Hindlimb muscle (tissue), 1 donor: ENCODE measurements around the gene LY6G5B. TPM values are rescaled to one million over a fixed set of nuclear protein-coding genes. Genes with fewer than 3 reads are reported as not detected.

Source experiments
- DNase-seq: peaks from one replicate; pipeline ENCODE4 v3.0.0-alpha.2; 2013
- polyA plus RNA-seq: library from polyadenylated mRNA; unstranded; fragments of 120-200 nt; gene quantifications from one replicate; pipeline ENCODE4 v1.2.1, GENCODE V29; 2013; ENCODE audit not compliant: insufficient read length

The LY6G5B gene
- polyA plus RNA-seq, 1 donor, result 11.7 TPM

DNA sequence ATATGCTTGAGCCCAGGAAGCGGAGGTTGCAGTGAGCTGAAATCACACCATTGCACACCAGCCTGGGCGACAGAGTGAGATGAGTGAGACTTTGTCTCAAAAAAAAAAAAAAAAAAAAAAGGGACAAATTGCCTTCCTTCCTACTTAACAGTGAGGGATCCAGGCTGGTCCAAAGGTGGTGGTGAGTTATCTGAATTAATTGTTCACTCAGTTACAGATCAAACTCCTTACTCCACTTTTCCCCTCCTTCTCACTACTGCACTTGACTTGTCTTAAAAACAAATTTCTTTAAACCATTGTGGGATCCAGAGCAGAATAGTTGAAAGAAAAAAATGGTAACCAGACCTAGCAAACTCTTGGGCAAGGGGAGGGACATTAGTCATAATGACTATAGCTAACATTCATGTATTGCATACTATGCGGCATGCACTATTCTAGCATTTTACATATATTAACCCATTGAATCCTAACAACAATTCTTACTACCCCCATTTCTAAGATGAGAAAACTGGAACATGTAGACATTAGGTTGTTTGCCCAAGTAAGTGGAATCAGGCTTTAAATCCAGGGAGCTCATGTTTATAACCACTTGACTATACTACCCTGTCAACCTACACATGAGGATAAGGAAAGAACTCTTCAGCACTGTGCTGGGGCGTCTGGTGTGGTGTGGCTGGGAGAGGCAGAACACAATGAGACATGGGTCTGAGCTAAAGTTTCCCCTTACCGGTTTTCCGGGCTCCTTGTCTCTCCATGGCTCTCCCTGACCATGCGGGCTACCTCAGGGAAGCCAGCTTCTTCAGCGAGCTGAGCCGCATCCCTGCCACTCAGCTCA is 6.4 kb upstream of the LY6G5B start:
- DNase-seq, result no peak

DNA sequence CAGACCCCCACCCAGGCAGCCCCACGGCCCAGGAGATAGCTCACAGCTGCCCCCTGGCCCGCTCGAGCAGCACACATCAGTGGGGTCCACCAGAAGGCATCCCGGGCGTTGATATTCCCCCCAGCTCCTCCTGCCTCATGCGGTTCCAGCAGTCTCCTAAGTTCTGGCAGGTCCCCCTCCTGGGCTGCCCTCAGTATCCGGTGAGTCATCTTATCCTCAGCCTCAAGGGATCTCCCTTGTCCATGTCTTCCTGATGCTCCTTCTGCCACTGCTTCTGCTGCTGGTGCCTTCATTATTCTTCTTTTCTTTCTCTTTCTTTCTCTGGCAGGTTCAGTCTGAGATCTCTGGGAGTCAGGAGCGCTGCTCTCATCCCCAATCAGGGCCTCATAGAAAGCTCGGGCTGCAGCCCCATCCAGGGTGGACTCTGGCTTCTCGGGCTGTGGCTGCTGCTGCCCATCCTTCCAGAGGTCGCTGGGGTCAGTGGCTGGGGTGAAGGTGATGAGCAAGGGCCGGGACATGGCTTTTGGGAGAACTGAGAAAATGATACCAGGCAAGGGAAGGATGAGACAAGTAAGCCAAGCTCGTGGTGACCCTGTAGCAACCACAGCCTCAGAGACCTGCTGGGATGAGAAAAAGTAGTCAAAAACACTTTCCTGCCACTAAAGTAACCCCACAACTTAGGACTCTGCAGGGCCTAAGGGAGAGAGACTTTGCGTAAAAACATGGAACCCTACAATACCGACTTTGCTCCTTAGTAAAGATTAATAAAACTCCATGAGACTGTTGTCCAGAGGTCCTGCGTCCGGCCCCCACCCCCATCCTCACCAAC is 5.6 kb upstream of the LY6G5B start:
- peak; percentile 59 for DNase-seq

- peak; percentile 96 for DNase-seq
Measured at GRCh38 chr6:31664790-31665500, 4.8 kb upstream of the LY6G5B start, which contains the start of gene GPANK1. GPANK1 (minus strand) TSS chr6:31664997; CDS start chr6:31664478, 519 bp downstream.

DNA sequence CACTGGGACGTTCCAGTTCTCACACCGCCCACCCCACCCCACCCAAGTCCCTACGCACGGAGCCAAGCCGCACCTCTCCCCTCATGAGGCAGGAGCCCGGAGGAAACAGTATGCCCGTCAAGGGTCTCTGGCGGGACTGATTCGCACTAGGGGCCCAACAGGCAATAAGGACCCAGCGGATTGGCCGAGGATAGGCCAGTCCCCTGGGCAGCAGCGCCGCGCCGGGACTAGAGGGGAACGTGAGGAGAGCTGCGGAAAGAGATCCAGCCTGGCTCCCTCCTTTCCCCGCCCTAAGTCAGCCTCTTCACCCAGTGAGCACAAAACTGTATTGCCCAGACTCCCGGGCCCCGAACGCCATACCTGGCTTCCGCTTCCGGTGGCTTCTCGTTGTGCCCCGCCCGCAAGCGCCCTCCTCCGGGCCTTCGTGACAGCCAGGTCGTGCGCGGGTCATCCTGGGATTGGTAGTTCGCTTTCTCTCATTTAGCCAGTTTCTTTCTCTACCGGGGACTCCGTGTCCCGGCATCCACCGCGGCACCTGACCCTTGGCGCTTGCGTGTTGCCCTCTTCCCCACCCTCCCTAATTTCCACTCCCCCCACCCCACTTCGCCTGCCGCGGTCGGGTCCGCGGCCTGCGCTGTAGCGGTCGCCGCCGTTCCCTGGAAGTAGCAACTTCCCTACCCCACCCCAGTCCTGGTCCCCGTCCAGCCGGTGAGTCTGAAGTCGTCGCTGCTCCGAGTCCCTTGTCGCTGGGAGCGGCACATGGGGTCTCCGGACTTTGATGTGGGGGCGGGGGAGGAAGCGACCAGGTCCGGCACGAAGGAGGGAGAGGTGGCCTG is 4.1 kb upstream of the LY6G5B start, which contains the start of gene CSNK2B:
CSNK2B (plus strand) TSS at position 580 of the 836 bp plus-strand sequence. CDS start 752 bp downstream, outside the sequence.
- peak; percentile 98 for DNase-seq

DNA sequence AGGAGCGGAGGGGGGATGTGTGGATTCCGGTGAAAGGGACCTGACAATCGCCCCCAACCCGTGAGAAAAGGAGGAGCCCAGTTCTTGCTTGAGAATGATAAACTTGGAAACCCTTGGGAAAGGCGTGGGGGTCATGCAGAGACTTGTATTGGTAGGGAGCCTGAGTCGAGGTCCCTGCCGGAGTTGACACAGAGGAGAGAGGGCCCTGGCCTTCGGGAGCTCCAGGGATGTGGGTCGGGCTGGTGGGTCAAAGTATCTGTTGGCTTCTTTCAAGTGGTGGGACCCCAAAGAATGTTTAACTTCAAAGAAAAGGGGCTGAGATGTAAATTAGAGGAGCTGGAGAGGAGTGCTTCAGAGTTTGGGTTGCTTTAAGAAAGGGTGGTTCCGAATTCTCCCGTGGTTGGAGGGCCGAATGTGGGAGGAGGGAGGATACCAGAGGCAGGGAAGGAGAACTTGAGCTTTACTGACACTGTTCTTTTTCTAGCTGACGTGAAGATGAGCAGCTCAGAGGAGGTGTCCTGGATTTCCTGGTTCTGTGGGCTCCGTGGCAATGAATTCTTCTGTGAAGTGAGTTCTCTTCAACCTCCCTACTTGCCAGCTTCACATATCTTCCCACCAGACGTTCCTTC is 3.3 kb upstream of the LY6G5B start:
- DNase-seq, result no peak

GRCh38 chr6:31676322-31676903 is 6.6 kb downstream of the LY6G5B start:
- no peak for DNase-seq

GRCh38 chr6:31676904-31677303 is 7.1 kb downstream of the LY6G5B start:
- no peak for DNase-seq

- no peak for DNase-seq
Measured at GRCh38 chr6:31677955-31678354, 8.2 kb downstream of the LY6G5B start.

DNA sequence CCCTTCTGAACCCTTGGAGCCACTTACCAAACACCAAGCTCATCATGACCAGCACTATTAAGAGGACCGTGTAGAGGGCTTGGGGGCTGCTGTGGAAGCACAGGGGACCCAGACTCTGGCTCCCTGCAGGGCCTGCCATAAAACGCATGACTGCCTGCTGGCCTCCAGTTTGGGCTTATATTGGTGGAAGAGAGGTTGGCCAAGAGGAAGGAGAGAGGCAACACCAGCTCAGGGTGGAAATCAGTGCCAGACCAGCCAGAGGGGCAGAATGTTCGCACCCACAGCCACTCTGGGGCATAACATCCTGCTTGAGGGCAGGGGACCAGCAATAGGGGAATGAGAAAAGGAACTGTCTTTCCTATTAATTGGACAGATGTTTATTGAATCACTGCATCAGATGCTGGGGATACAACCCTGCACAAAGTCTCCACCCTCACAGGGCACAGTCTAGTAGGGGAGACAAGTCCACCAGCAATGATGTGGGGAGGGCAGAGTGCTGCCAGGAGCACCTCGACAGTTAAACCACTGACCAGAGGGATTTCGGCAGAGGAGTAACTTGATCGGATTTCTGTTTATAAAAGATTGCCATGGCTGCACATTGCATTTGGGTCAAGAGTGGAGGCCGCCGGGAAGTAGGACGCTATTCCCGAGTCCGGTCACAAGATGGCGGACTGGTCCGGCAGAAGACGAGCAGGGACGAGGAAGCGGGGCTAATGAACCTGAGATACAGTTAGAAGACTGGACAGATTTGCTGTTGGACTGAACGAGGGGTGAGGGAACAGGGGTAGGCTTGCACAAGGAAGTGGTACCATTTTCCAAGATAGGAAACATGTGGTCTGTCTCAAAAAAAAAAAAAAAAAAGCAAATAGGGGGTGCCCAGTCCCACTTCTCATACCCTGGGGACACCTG is 10.7 kb downstream of the LY6G5B start, which contains the start of gene LY6G5C:
LY6G5C (minus strand) TSS at position 842 of the 909 bp plus-strand sequence; CDS start at position 148, 694 bp downstream.
- DNase-seq, result peak; percentile 87

GRCh38 chr6:31681135-31681671 is 11.4 kb downstream of the LY6G5B start:
- DNase-seq, result peak; percentile 36

GRCh38 chr6:31683591-31683990 is 13.8 kb downstream of the LY6G5B start:
- no peak for DNase-seq

DNA sequence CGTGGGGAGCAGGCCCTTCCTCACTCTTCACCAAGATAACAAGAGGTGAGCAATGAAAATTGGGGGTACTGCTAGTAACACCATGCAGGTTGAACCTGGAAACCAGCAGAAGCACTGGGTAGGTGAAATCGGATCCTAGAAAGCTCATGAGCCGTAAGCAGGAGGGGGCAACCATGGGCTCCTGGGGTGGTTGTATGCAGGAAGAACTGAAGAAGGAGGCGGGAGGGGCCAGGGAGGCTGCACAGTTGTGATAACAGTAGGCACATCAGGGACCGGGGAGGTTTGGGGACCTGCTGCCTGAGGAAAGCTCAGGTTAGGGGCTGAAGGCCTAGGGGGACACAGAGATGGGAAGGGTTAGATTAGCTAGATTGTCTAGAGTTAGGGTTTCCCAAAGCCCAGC is 16.7 kb downstream of the LY6G5B start:
- DNase-seq, result no peak

DNA sequence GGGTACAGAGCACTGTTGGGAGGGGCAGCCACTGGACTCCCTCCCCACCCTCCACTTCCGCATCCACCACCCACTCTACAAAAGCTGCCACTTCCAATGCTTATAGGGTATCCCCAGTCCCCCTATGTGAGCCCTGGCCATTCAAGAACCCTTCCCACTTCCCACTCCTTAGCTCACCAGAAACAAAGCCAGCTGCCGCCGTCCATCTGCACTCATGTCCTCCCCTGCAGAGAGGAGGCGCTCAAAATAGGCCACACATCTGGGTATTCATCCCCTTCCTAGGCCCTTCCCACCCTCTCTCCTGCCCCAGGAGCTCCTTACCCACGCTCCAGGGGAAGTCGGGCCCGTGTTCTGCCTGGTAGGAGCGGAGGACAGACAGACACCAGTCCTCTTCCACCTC is 17.5 kb downstream of the LY6G5B start:
- no peak for DNase-seq

GRCh38 chr6:31687860-31688693 is 18.3 kb downstream of the LY6G5B start:
- no peak for DNase-seq

- DNase-seq, result no peak
Measured at GRCh38 chr6:31689249-31690110, 19.7 kb downstream of the LY6G5B start.

- no peak for DNase-seq
Measured at GRCh38 chr6:31690231-31691077, 20.7 kb downstream of the LY6G5B start.
